HuH-7.5 (cell line): ENCODE data around the gene SP8.
"Not testable (repeated sequence)": the region's sequence is repeated elsewhere in the genome, so short reads cannot be mapped to it uniquely, and the experiment has no call there.

Source experiments
- DNase-seq: peaks from one replicate; pipeline ENCODE4 v3.0.0; 2011; ENCODE audit warnings: low spot score

Gene SP8

DNA sequence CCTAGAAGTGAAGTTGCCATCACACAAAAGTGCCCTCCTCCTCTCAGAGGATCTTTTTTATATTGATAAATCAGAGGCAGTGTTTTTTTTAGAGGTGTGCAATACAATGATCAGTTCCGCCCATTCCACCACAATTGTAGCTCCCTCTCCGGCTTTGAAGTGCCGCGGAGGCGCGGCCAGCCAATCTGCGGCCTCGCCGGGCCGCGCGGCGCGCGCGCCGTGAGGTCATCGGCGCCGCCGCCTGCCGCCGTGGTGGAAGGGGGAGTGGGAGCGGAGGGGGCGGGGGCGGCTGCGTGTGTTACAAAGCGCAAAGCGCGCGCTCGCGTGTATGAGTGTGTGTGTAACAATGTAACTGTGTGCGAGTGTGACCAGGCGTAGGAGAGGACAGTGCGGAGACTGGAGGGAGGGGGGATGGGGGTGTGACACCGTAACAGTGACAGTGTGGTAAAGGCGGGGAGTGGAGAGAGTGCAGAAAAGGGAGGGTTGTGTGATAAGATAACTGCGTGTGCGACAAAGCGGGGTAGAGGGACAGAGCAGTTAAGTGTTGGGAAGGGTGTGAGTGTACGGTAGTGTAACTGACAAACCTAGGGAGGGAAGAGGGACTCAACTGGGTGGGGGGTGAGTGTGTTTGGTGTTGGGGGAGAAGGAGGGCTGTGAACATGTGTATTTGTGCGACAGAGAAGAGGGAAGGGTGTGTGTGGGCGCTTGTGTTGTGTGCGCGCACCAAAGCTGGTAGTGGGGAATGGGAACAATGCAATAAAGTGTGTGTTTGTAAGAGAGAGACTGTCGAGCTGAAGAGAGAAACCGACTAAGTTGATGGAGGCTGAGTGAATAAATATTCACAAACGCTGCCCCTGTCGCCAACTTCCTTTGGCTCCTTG, at the start of gene SP8:
SP8 (minus strand) TSS at position 108 of the 881 bp plus-strand sequence; CDS start at position 20, 88 bp downstream.
- peak; percentile 86 for DNase-seq

- not testable (repeated sequence) for DNase-seq
Observed at GRCh38 chr7:20836424-20836823, 49.7 kb upstream of the SP8 start.

GRCh38 chr7:20835111-20835750, 48.5 kb upstream of the SP8 start:
- DNase-seq, result no peak

DNA sequence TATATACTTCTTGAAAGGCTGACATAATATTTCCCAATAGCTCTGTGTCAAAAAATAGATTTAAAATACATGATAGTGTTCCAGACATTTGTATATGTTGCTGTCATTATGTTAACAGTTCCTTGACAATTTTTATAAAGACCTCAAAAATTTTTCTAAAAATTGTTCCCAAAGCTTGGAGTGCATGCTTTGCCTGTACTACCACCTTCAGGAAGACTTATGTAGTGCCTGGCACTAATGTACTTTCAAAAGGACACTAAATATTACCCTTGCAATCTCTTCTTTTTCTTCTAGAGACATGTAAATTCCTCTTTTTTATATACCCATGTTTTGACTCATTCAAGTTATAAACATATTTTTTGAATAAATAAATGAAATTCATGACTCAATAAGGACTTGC, 48.0 kb upstream of the SP8 start:
- no peak for DNase-seq

GRCh38 chr7:20831956-20832355, 45.3 kb upstream of the SP8 start:
- DNase-seq, result no peak

DNA sequence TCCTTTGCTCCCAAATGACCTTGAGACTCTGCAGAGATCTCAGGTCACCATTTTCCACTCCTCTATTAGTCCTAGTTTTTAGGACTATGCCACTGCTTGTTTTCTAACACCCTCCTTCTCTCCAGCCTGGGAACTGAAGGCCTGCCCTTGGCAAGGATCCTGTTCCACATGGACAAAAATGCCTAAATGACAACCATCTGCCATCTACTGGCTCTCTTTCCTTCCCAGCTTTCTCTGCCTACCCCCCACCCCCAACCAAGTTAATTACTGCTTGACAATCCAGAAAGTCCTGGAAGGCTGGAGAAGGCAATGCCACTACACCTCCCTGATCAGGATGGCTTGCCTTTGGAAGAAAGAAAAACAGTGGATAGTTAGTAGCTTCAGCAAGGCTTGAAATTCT, 44.8 kb upstream of the SP8 start:
- no peak for DNase-seq

DNA sequence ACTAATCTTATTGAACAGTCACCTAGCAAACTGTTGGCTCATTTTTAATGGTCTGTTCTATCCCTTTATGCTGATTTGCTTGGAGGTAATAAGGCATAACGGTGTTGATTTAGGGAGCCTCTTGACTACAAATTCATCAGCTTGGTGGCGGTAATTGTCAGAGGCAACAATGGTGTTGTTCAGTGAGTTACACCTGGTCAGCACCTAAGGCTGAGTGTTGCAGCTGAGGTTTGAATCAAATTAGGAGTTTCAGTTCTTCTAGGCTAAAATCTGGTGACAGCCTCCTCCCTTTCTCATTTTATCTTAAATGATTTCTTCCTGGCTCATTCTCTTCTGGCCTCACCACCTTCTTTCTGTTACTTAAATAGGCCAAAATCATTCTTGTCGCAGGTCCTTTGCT, 42.3 kb upstream of the SP8 start:
- DNase-seq, result no peak

DNA sequence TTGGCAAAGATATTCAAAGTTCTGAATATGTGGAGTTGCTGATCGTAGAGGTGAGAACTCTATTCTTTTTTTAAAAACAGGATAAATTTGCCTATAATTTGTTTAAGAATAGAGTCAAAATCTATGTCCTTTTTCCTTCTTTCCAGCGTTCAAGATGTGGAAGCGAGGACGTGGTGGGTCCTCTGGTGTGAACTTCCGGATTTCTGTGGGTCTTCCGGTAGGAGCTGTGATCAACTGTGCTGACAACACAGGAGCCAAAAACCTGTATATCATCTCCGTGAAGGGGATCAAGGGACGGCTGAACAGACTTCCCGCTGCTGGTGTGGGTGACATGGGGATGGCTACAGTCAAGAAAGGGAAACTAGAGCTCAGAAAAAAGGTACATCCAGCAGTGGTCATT, 40.5 kb upstream of the SP8 start:
- DNase-seq, result no peak

- no peak for DNase-seq
Observed at GRCh38 chr7:20826243-20826642, 39.6 kb upstream of the SP8 start.

DNA sequence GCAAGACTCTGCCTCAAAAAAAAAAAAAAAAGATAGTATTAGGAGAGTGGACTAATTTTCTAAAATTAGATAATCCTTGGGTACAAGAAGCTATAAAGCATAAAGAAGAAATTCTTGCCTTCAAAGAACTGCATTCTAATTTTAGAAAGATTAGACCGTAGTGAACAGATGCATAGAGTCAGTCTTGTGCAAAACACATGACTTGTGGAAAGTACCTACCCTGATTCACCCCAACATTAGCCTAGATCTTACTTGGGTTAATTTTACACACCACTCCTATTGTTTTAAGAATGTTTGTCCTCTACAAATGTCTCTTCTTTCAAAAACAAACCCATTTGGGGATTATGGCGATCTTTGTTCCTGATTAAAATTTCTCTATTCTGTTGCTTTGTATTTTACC, 38.9 kb upstream of the SP8 start:
- no peak for DNase-seq

GRCh38 chr7:20821390-20821789, 34.7 kb upstream of the SP8 start:
- not testable (repeated sequence) for DNase-seq

- DNase-seq, result no peak
Observed at GRCh38 chr7:20816372-20816959, 29.8 kb upstream of the SP8 start.

DNA sequence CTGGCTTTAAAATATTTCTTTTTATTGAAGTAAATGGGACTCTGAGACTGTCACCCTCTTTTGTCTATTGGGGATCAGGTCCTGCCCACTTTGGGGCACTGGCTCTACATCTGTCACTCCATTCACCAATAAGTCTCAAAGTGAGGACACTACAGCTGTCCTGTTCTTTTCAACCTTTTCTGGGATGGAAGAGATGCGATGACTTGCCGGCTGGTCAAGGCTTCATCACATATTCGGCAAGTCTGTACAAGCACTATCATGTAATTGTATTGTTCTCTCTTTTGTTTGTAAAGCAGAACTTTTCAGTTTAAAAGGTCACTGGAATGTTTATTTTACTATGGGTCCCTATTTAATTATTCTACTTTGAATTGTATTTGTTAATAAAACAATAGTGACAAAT, 17.7 kb upstream of the SP8 start:
- DNase-seq, result no peak

DNA sequence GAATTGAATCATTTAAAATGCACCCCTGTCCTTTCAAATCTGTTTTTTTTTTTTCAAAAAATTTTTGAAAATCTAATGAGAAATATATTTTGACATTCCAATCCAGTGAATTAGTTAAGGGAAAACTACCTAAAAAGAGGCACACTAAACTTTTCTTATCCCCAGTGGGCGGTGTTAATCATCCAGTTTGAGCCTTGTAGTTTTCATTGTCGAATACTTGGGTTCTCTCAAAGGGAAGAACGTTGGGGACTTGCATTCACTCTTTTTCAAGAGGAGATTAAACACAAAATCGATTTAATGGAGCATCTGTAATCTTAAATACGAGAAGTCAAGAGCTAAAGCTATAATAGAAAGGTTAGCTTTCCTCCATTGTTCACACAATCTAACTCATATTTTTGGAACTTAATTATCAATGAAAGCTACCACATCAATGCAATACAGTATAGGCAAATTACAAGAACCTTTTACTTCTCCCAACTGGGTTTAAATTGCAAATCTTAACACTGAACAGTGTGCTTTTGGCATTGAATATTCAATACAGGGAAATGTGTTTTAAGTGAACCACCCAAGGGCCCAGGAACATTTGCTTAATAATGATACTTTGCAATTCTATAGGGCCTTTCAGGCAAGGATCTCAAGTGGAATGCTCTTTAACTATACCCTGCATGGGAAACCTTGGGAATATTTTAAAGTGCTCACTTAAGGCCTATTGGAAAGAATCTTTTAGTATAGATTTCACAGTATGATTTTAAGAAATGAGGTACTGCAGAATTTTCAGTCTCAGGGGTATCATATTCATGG, 13.1 kb upstream of the SP8 start:
- no peak for DNase-seq

- peak; percentile 35 for DNase-seq
Observed at GRCh38 chr7:20798694-20799121, 12.0 kb upstream of the SP8 start.

DNA sequence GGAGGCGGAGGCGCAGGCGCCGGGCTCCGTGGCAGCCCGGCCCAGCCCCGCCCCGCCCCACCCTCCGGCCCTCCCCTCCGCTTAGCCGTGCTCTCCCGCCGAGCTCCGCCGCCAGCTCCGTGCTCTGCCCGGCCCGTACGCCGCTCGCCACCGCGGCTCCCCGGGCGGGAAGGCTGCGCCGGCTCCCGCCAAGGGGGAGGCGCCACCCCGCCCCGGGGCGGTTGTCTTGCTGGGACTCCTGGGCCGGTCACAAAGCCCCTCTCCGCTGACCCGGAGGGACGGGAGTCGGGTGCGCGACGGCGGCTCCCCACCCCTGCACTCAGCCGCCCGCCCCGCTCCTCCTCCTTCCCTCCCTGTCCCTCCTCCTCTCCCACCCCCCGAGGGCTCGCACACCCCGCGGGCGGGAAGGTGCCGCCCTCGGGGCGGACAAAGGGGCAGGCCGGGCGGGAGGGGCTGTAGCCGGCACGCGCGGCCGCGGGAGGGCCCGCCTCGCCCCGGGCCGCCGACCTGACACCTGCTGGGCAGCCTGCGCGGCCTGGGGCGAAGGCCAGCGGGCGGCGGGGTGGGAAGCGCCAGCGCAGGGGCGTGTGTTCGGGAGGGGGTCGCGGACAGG, 11.5 kb upstream of the SP8 start:
- DNase-seq, result peak; percentile 88

DNA sequence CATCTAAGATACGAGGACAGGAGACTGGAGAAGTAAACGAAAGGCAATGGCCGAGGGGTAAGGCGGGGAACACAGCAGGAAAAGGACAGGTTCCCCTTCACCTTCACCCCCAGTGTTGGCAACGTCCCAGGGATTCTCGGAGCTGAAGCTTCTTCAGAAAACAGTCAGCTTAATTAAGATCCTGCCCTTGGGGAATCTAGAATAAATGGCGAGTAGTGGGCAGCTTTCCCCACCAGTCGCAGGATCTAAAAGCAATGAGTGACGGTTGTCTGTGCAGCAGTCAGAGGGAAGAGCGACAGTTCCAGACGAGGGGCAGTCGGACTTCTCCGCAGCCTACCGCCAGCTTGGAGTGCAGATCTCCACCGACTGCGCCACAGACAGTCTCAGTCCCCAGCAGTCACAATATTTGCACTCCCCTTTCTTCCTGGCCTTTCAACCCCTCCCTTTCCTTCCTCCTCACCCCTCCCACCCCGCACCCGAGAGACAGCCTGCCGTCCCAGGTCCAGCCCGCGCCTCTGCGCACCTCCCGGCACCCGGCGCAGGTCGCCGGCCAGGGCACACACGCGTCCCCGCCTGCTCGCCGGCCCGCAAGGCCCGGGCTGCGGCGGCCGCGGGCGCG, 10.9 kb upstream of the SP8 start:
- DNase-seq, result peak; percentile 25

- DNase-seq, result no peak
Observed at GRCh38 chr7:20797042-20797461, 10.4 kb upstream of the SP8 start.

DNA sequence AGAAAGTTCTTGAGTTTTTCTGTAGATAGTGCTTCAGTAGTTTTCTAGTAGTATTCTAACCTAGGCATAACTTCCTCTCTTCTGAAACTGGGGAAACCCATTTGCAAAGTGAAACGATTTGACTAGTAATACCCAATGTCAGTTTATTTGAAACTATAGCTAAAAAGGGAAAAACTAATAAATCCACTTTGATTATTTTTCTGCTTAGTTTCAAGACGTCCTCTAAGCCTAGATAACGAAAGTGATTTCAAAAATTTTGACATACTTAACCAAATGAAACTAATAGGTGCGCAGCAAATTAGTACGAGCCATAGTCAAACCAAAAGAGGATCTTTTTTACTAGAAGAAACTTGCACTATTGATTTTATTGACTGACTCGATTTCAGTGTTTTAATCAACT, 9.8 kb upstream of the SP8 start:
- no peak for DNase-seq

GRCh38 chr7:20795881-20796280, 9.2 kb upstream of the SP8 start:
- no peak for DNase-seq

- no peak for DNase-seq
Observed at GRCh38 chr7:20795361-20795760, 8.7 kb upstream of the SP8 start.
